HepG2 (cell line): Measurements from ENCODE around the gene GDF9. TPM values are rescaled to one million over a fixed set of nuclear protein-coding genes. Genes with fewer than 3 reads are reported as not detected.

Experiments used
- ATF4 ChIP-seq, 2 experiments: fragments of 450-650 bp in 1 of 2; sonication (generic) in 1 of 2; formaldehyde crosslinking; IDR thresholded peaks; 2 replicates each; pipeline versions ENCODE4 v1.5.0 to v1.8.0; 2020 to 2022; ENCODE audit warnings: mild to moderate bottlenecking in 1 of 2, missing genetic modification reagents in 1 of 2
- CBX5 ChIP-seq: sonication (generic); formaldehyde crosslinking; IDR thresholded peaks from 2 replicates; pipeline ENCODE4 v1.4.0; 2020; ENCODE audit warnings: missing genetic modification reagents, borderline replicate concordance
- HMGA1 ChIP-seq: sonication (generic); formaldehyde crosslinking; conservative IDR thresholded peaks from 2 replicates; pipeline ENCODE4 v1.4.0; 2020; ENCODE audit warnings: missing genetic modification reagents
- IKZF5 ChIP-seq: IDR thresholded peaks from 2 replicates; pipeline ENCODE4 v1.6.1; 2018; ENCODE audit warnings: missing genetic modification reagents, mild to moderate bottlenecking, missing compliant biosample characterization
- KDM5A ChIP-seq: fragments of 200-600 bp; sonication (generic); IDR thresholded peaks from 2 replicates; pipeline ENCODE4 v1.7.0; 2018; ENCODE audit warnings: antibody characterized with exemption, mild to moderate bottlenecking, low read length, borderline replicate concordance
- NBN ChIP-seq: fragments of 450-650 bp; conservative IDR thresholded peaks from 2 replicates; pipeline ENCODE4 v1.6.1; 2017
- PAWR ChIP-seq: sonication (generic); formaldehyde crosslinking; IDR thresholded peaks from 2 replicates; pipeline ENCODE4 v1.4.0; 2020; ENCODE audit warnings: missing genetic modification reagents, mild to moderate bottlenecking, borderline replicate concordance
- PCBP1 ChIP-seq: fragments of 200-400 bp; formaldehyde crosslinking; IDR thresholded peaks from 2 replicates; pipeline ENCODE4 v1.6.1; 2017; ENCODE audit warnings: mild to moderate bottlenecking, low read depth, low read length, borderline replicate concordance
- SIN3B ChIP-seq: fragments of 150-350 bp; IDR thresholded peaks from 2 replicates; pipeline ENCODE4 v1.6.1; 2014; ENCODE audit warnings: low read length
- TRIM22 ChIP-seq: fragments of 450-650 bp; IDR thresholded peaks from 2 replicates; pipeline ENCODE4 v1.6.1; 2017
- ZBTB49 ChIP-seq: sonication (generic); formaldehyde crosslinking; IDR thresholded peaks from 2 replicates; pipeline ENCODE4 v1.4.0; 2020; ENCODE audit warnings: missing genetic modification reagents, borderline replicate concordance
- ZFP1 ChIP-seq: IDR thresholded peaks from 2 replicates; pipeline ENCODE4 v1.6.1; 2016
- ZNF274 ChIP-seq: sonication (generic); formaldehyde crosslinking; IDR thresholded peaks from 2 replicates; pipeline ENCODE4 v1.5.1; 2020; ENCODE audit warnings: mild to moderate bottlenecking, missing genetic modification reagents
- ZNF646 ChIP-seq: sonication (generic); formaldehyde crosslinking; IDR thresholded peaks from 2 replicates; pipeline ENCODE4 v1.9.0; 2021; ENCODE audit warnings: mild to moderate bottlenecking, missing genetic modification reagents
- ZNF761 ChIP-seq: sonication (generic); formaldehyde crosslinking; conservative IDR thresholded peaks from 2 replicates; pipeline ENCODE4 v1.4.0; 2020; ENCODE audit warnings: mild to moderate bottlenecking, missing genetic modification reagents
- polyA plus RNA-seq, 8 experiments: library from polyadenylated mRNA; depleted of rRNA in 3 of 8; stranded (reverse) in 7 of 8; unstranded in 1 of 8; fragments of >200 nt; fragmentation: Illumina TruSeq in 4 of 8; extraction: Trizol in 4 of 8; gene quantifications; 2 replicates each; pipeline versions ENCODE4 v1.2.1 to v1.2.3, GENCODE V29; 2011 to 2016; ENCODE audit warnings: low read depth in 4 of 8, missing spikeins in 1 of 8, mixed read lengths in 1 of 8; ENCODE audit not compliant: insufficient read depth in 1 of 8
- total RNA-seq, 5 experiments: library from RNA; depleted of rRNA; stranded (reverse); fragments of >200 nt; fragmentation: Illumina TruSeq; extraction: Trizol; gene quantifications; 2 replicates each; pipeline ENCODE4 v1.2.3, GENCODE V29; 2016; ENCODE audit warnings: low read depth in 1 of 5

Gene GDF9
- total and polyA plus RNA-seq, 2 of the 13 experiments (the other 11 are each of a cell fraction or from before 2014, with no cell fraction given): 0.33 to 0.38 TPM

- TF ChIP-seq TRIM22 (no peak), ZBTB49 (CRISPR knock-in tag) (no peak), ZNF274 (CRISPR knock-in tag) (no peak), ZFP1 (CRISPR knock-in tag) (no peak), PCBP1 (no peak), ZNF761 (CRISPR knock-in tag) (no peak), CBX5 (CRISPR knock-in tag) (peak; percentile 34; the same call in 1 of the 2 replicates), ATF4 (CRISPR knock-in tag; IDR thresholded peaks at IDR 0.05) (no peak), PAWR (CRISPR knock-in tag) (no peak), NBN (no peak), ZNF646 (CRISPR knock-in tag) (no peak), IKZF5 (peak; percentile 91), HMGA1 (CRISPR knock-in tag) (no peak), KDM5A (no peak), SIN3B (no peak)
Measured at GRCh38 chr5:132837868-132838267, 28.4 kb downstream of the GDF9 start (continued).
